GM23338 (cell line): ENCODE results near the gene KRTAP10-12. TPM values are rescaled to one million over a fixed set of nuclear protein-coding genes. Genes with fewer than 3 reads are reported as not detected.

Experiments
- polyA plus RNA-seq: library from polyadenylated mRNA; unstranded; fragments of >200 nt; fragmentation: Nextera tagmentation; extraction: Ambion mirVana; gene quantifications from 2 replicates; pipeline ENCODE4 v1.2.1, GENCODE V29; 2016
- small RNA-seq: library from RNA; depleted of rRNA; stranded (forward); fragments of <200 nt; gene quantifications from one replicate; pipeline ENCODE3, GENCODE V24; 2014; ENCODE audit warnings: low replicate concordance
- total RNA-seq: library from RNA; depleted of rRNA; stranded (reverse); fragments of >200 nt; shearing (Covaris generic); gene quantifications from 2 replicates; pipeline ENCODE4 v1.2.3, GENCODE V29; 2014; rRNA removed
- TF ChIP-seq, protein P1 (sequence below): fragments of 250-450 bp; sonication (Bioruptor Pico); IDR thresholded peaks from 2 replicates; pipeline ENCODE4 v1.5.0; 2020; ENCODE audit warnings: mild to moderate bottlenecking, moderate library complexity

KRTAP10-12 gene
- total and polyA plus RNA-seq, 2 experiments from 2014 or later, result not detected

DNA sequence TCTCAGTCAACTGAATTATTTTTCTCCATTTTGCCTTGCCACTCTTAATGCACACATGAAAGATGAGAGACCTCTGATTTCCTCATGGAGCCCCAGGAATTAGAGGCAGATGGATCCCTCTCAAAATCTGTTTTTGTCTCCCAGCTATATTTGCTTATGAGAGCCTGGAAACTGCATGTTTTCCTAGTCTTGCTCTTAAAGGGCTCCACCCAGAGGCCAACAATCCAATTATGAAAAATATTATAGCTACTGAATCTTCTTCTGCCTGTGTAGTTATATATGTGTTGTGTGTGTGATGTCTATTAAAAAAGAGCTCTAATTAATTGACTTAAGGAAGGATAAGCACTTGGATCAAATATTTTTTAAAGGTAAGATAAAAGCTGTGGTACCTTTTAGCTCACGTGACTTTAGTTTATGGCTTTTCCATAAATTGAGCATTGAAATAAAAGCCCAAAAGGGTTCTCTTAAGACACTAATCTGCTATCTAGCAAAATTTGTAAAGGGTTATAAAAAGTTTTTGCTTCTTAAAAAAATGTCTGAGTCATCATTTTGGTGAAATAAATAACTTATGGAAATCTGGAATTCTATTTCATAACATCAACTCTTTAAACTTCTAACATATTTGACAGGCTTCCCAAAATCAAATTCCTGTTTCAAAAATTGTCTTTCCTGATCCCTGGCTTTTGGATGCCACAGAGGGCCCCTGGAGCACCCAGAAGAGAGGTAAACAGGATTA, 45.6 kb downstream of the KRTAP10-12 start (continued):
- TF ChIP-seq, protein P1, sequence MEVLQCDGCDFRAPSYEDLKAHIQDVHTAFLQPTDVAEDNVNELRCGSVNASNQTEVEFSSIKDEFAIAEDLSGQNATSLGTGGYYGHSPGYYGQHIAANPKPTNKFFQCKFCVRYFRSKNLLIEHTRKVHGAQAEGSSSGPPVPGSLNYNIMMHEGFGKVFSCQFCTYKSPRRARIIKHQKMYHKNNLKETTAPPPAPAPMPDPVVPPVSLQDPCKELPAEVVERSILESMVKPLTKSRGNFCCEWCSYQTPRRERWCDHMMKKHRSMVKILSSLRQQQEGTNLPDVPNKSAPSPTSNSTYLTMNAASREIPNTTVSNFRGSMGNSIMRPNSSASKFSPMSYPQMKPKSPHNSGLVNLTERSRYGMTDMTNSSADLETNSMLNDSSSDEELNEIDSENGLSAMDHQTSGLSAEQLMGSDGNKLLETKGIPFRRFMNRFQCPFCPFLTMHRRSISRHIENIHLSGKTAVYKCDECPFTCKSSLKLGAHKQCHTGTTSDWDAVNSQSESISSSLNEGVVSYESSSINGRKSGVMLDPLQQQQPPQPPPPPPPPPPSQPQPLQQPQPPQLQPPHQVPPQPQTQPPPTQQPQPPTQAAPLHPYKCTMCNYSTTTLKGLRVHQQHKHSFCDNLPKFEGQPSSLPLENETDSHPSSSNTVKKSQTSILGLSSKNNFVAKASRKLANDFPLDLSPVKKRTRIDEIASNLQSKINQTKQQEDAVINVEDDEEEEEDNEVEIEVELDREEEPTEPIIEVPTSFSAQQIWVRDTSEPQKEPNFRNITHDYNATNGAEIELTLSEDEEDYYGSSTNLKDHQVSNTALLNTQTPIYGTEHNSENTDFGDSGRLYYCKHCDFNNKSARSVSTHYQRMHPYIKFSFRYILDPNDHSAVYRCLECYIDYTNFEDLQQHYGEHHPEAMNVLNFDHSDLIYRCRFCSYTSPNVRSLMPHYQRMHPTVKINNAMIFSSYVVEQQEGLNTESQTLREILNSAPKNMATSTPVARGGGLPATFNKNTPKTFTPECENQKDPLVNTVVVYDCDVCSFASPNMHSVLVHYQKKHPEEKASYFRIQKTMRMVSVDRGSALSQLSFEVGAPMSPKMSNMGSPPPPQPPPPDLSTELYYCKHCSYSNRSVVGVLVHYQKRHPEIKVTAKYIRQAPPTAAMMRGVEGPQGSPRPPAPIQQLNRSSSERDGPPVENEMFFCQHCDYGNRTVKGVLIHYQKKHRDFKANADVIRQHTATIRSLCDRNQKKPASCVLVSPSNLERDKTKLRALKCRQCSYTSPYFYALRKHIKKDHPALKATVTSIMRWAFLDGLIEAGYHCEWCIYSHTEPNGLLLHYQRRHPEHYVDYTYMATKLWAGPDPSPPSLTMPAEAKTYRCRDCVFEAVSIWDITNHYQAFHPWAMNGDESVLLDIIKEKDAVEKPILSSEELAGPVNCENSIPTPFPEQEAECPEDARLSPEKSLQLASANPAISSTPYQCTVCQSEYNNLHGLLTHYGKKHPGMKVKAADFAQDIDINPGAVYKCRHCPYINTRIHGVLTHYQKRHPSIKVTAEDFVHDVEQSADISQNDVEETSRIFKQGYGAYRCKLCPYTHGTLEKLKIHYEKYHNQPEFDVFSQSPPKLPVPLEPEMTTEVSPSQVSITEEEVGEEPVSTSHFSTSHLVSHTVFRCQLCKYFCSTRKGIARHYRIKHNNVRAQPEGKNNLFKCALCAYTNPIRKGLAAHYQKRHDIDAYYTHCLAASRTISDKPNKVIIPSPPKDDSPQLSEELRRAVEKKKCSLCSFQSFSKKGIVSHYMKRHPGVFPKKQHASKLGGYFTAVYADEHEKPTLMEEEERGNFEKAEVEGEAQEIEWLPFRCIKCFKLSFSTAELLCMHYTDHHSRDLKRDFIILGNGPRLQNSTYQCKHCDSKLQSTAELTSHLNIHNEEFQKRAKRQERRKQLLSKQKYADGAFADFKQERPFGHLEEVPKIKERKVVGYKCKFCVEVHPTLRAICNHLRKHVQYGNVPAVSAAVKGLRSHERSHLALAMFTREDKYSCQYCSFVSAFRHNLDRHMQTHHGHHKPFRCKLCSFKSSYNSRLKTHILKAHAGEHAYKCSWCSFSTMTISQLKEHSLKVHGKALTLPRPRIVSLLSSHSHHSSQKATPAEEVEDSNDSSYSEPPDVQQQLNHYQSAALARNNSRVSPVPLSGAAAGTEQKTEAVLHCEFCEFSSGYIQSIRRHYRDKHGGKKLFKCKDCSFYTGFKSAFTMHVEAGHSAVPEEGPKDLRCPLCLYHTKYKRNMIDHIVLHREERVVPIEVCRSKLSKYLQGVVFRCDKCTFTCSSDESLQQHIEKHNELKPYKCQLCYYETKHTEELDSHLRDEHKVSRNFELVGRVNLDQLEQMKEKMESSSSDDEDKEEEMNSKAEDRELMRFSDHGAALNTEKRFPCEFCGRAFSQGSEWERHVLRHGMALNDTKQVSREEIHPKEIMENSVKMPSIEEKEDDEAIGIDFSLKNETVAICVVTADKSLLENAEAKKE (CRISPR knock-in tag), result no peak

Small RNA genes within 50 kb of the gene (small RNA-seq; reads per million reads assigned to genes)
- not detected for gene KRTAP12-6P

Other genes with a start within 250 kb of the KRTAP10-12 start
- 4.4 and 6.8 TPM in 2 replicates for gene LRRC3, start 241.7 kb upstream of the KRTAP10-12 start, total RNA-seq
- 0.95 and 1.2 TPM in 2 replicates for gene LRRC3, start 241.7 kb upstream of the KRTAP10-12 start, polyA plus RNA-seq
- gene KRTAP10-1, start 157.0 kb upstream of the KRTAP10-12 start, total RNA-seq, result not detected in 2 replicates
- gene KRTAP10-1, start 157.0 kb upstream of the KRTAP10-12 start, polyA plus RNA-seq, result not detected in 2 replicates
- gene KRTAP10-2, start 145.7 kb upstream of the KRTAP10-12 start, total RNA-seq, result not detected in 2 replicates
- 0.24 TPM in 1 of 2 replicates, not detected in the other for gene KRTAP10-2, start 145.7 kb upstream of the KRTAP10-12 start, polyA plus RNA-seq
- not detected in 2 replicates for gene KRTAP10-3, start 138.4 kb upstream of the KRTAP10-12 start, total RNA-seq
- not detected in 2 replicates for gene KRTAP10-3, start 138.4 kb upstream of the KRTAP10-12 start, polyA plus RNA-seq
- not detected in 2 replicates for gene KRTAP10-4, start 123.4 kb upstream of the KRTAP10-12 start, total RNA-seq
- not detected in 2 replicates for gene KRTAP10-4, start 123.4 kb upstream of the KRTAP10-12 start, polyA plus RNA-seq
- gene KRTAP10-5, start 116.6 kb upstream of the KRTAP10-12 start, total RNA-seq, result not detected in 2 replicates
- not detected in 2 replicates for gene KRTAP10-5, start 116.6 kb upstream of the KRTAP10-12 start, polyA plus RNA-seq
- gene KRTAP10-6, start 104.7 kb upstream of the KRTAP10-12 start, total RNA-seq, result not detected in 2 replicates
- gene KRTAP10-6, start 104.7 kb upstream of the KRTAP10-12 start, polyA plus RNA-seq, result not detected in 2 replicates
- gene KRTAP10-7, start 96.6 kb upstream of the KRTAP10-12 start, total RNA-seq, result not detected in 2 replicates
- gene KRTAP10-7, start 96.6 kb upstream of the KRTAP10-12 start, polyA plus RNA-seq, result not detected in 2 replicates
- not detected in 2 replicates for gene KRTAP10-8, start 85.1 kb upstream of the KRTAP10-12 start, total RNA-seq
- gene KRTAP10-8, start 85.1 kb upstream of the KRTAP10-12 start, polyA plus RNA-seq, result not detected in 2 replicates
- not detected in 2 replicates for gene KRTAP10-9, start 70.1 kb upstream of the KRTAP10-12 start, total RNA-seq
- gene KRTAP10-9, start 70.1 kb upstream of the KRTAP10-12 start, polyA plus RNA-seq, result not detected in 2 replicates
- not detected in 2 replicates for gene KRTAP10-10, start 59.8 kb upstream of the KRTAP10-12 start, total RNA-seq
- not detected in 2 replicates for gene KRTAP10-10, start 59.8 kb upstream of the KRTAP10-12 start, polyA plus RNA-seq
- not detected in 2 replicates for gene KRTAP10-11, start 50.8 kb upstream of the KRTAP10-12 start, total RNA-seq
- gene KRTAP10-11, start 50.8 kb upstream of the KRTAP10-12 start, polyA plus RNA-seq, result not detected in 2 replicates
- gene KRTAP12-4, start 42.5 kb upstream of the KRTAP10-12 start, total RNA-seq, result not detected in 2 replicates
- gene KRTAP12-4, start 42.5 kb upstream of the KRTAP10-12 start, polyA plus RNA-seq, result not detected in 2 replicates
- gene KRTAP12-3, start 39.2 kb upstream of the KRTAP10-12 start, total RNA-seq, result not detected in 2 replicates
- not detected in 2 replicates for gene KRTAP12-3, start 39.2 kb upstream of the KRTAP10-12 start, polyA plus RNA-seq
- not detected in 2 replicates for gene KRTAP12-2, start 30.2 kb upstream of the KRTAP10-12 start, total RNA-seq
- gene KRTAP12-2, start 30.2 kb upstream of the KRTAP10-12 start, polyA plus RNA-seq, result not detected in 2 replicates
- gene KRTAP12-1, start 15.0 kb upstream of the KRTAP10-12 start, total RNA-seq, result not detected in 2 replicates
- gene KRTAP12-1, start 15.0 kb upstream of the KRTAP10-12 start, polyA plus RNA-seq, result not detected in 2 replicates
- gene TSPEAR, start 14.4 kb downstream of the KRTAP10-12 start, total RNA-seq, result 0.35 TPM in 1 of 2 replicates, not detected in the other
- gene TSPEAR, start 14.4 kb downstream of the KRTAP10-12 start, polyA plus RNA-seq, result 0.45 and 0.92 TPM in 2 replicates
- 100 and 112 TPM in 2 replicates for gene UBE2G2, start 104.6 kb downstream of the KRTAP10-12 start, total RNA-seq
- gene UBE2G2, start 104.6 kb downstream of the KRTAP10-12 start, polyA plus RNA-seq, result 55.0 and 66.4 TPM in 2 replicates
- gene SUMO3, start 120.9 kb downstream of the KRTAP10-12 start, total RNA-seq, result 91.9 and 103 TPM in 2 replicates
- 90.6 and 90.8 TPM in 2 replicates for gene SUMO3, start 120.9 kb downstream of the KRTAP10-12 start, polyA plus RNA-seq
- gene PTTG1IP, start 176.5 kb downstream of the KRTAP10-12 start, total RNA-seq, result 168 and 172 TPM in 2 replicates
- gene PTTG1IP, start 176.5 kb downstream of the KRTAP10-12 start, polyA plus RNA-seq, result 96.0 and 99.9 TPM in 2 replicates
- gene ITGB2, start 223.7 kb downstream of the KRTAP10-12 start, total RNA-seq, result 0.63 TPM in 1 of 2 replicates, not detected in the other
- 0.40 and 0.44 TPM in 2 replicates for gene ITGB2, start 223.7 kb downstream of the KRTAP10-12 start, polyA plus RNA-seq
- 36.3 and 41.5 TPM in 2 replicates for gene SLX9, start 242.9 kb downstream of the KRTAP10-12 start, total RNA-seq
- 46.9 and 48.0 TPM in 2 replicates for gene SLX9, start 242.9 kb downstream of the KRTAP10-12 start, polyA plus RNA-seq